Measurements from ENCODE around the gene GPATCH8. TPM values are rescaled to one million over a fixed set of nuclear protein-coding genes. Genes with fewer than 3 reads are reported as not detected.
A peak's percentile ranks its signal among the peaks of the same experiment; 100 is the strongest.

Gene GPATCH8
- total and polyA plus RNA-seq, 5 donors, result 21.3 to 35.9 (median 33.2) TPM

GRCh38 chr17:44492706-44493272 is 10.4 kb downstream of the GPATCH8 start:
- H3K4me1 ChIP-seq (ENCODE audit: control insufficient read depth, insufficient read depth, low read length), result peaks cover 6% of the 10 kb centered on the region
- 96% methylated on average over 2 of the region's 2 CpGs for WGBS
- H3K9me3 ChIP-seq (ENCODE audit: control insufficient read depth, low read length), result no peaks in the 10 kb centered on the region
- intact Hi-C loops (cut with DNase I), result loop anchor here in 1 of 4 donors (10.0 kb wide), 1 partner anchor 58 kb away; no protein-coding TSS in a partner anchor
- H3K4me3 ChIP-seq (ENCODE audit: low read length), result no peak overlapping the region
- H3K27me3 ChIP-seq (ENCODE audit: control insufficient read depth, insufficient read depth), result no peaks in the 10 kb centered on the region
- H3K27ac ChIP-seq (ENCODE audit: low read length), result no peak overlapping the region
- peak in 1 of 2 donors; percentile 35 for ATAC-seq
- DNase-seq, result no peak

- H3K9me3 ChIP-seq (ENCODE audit: control insufficient read depth, low read length), result no peaks in the 10 kb centered on the region
- H3K27me3 ChIP-seq (ENCODE audit: control insufficient read depth, insufficient read depth), result no peaks in the 10 kb centered on the region
- H3K4me1 ChIP-seq (ENCODE audit: control insufficient read depth, insufficient read depth, low read length), result peaks cover 2% of the 10 kb centered on the region
- no peak for ATAC-seq
- intact Hi-C loops (cut with DNase I), result no loop called here
- H3K27ac ChIP-seq (ENCODE audit: low read length), result no peak overlapping the region
- WGBS, result 86% methylated on average over 6 of the region's 6 CpGs
- no peak for DNase-seq
- no peak overlapping the region for H3K4me3 ChIP-seq (ENCODE audit: low read length)
Observed at GRCh38 chr17:44489581-44489980, 13.6 kb downstream of the GPATCH8 start.

GRCh38 chr17:44487170-44487569 is 16.0 kb downstream of the GPATCH8 start:
- no peak overlapping the region for H3K4me3 ChIP-seq (ENCODE audit: low read length)
- no peak for DNase-seq
- ATAC-seq, result no peak
- WGBS, result 96% methylated on average over 2 of the region's 2 CpGs
- no peaks in the 10 kb centered on the region for H3K27me3 ChIP-seq (ENCODE audit: control insufficient read depth, insufficient read depth)
- H3K27ac ChIP-seq (ENCODE audit: low read length), result no peak overlapping the region
- H3K4me1 ChIP-seq (ENCODE audit: control insufficient read depth, insufficient read depth, low read length), result peaks cover 2% of the 10 kb centered on the region
- intact Hi-C loops (cut with DNase I), result no loop called here
- H3K9me3 ChIP-seq (ENCODE audit: control insufficient read depth, low read length), result no peaks in the 10 kb centered on the region

GRCh38 chr17:44473367-44473766 is 29.8 kb downstream of the GPATCH8 start:
- Histone ChIP-seq H3K9me3 (ENCODE audit: control insufficient read depth, low read length) (no peaks in the 10 kb centered on the region), H3K4me1 (ENCODE audit: control insufficient read depth, insufficient read depth, low read length) (no peaks in the 10 kb centered on the region), H3K4me3 (ENCODE audit: low read length) (no peak overlapping the region), H3K27me3 (ENCODE audit: control insufficient read depth, insufficient read depth) (no peaks in the 10 kb centered on the region), H3K27ac (ENCODE audit: low read length) (no peak overlapping the region)
- intact Hi-C loops (cut with DNase I), result no loop called here
- no peak for DNase-seq
- WGBS, result 94% methylated on average over 6 of the region's 6 CpGs
- no peak for ATAC-seq

GRCh38 chr17:44469676-44470075 is 33.5 kb downstream of the GPATCH8 start:
- H3K9me3 ChIP-seq (ENCODE audit: control insufficient read depth, low read length), result no peaks in the 10 kb centered on the region
- H3K4me3 ChIP-seq (ENCODE audit: low read length), result no peak overlapping the region
- H3K27me3 ChIP-seq (ENCODE audit: control insufficient read depth, insufficient read depth), result no peaks in the 10 kb centered on the region
- H3K27ac ChIP-seq (ENCODE audit: low read length), result no peak overlapping the region
- DNase-seq (no peak), ATAC-seq (no peak)
- H3K4me1 ChIP-seq (ENCODE audit: control insufficient read depth, insufficient read depth, low read length), result no peaks in the 10 kb centered on the region
- 96% methylated on average over 2 of the region's 2 CpGs for WGBS
- intact Hi-C loops (cut with DNase I), result no loop called here

GRCh38 chr17:44467108-44467507 is 36.1 kb downstream of the GPATCH8 start:
- intact Hi-C loops (cut with DNase I), result no loop called here
- Histone ChIP-seq H3K27ac (ENCODE audit: low read length) (no peak overlapping the region), H3K4me1 (ENCODE audit: control insufficient read depth, insufficient read depth, low read length) (no peaks in the 10 kb centered on the region), H3K4me3 (ENCODE audit: low read length) (peak overlapping the region; percentile 10), H3K9me3 (ENCODE audit: control insufficient read depth, low read length) (no peaks in the 10 kb centered on the region), H3K27me3 (ENCODE audit: control insufficient read depth, insufficient read depth) (no peaks in the 10 kb centered on the region)
- DNase-seq, result no peak
- ATAC-seq, result no peak
- 21% methylated on average over 3 of the region's 3 CpGs for WGBS

- DNase-seq (no peak), ATAC-seq (no peak)
- intact Hi-C loops (cut with DNase I), result no loop called here
- Histone ChIP-seq H3K27ac (ENCODE audit: low read length) (no peak overlapping the region), H3K4me3 (ENCODE audit: low read length) (no peak overlapping the region), H3K9me3 (ENCODE audit: control insufficient read depth, low read length) (no peaks in the 10 kb centered on the region), H3K27me3 (ENCODE audit: control insufficient read depth, insufficient read depth) (no peaks in the 10 kb centered on the region), H3K4me1 (ENCODE audit: control insufficient read depth, insufficient read depth, low read length) (no peaks in the 10 kb centered on the region)
Observed at GRCh38 chr17:44466339-44466738, 36.9 kb downstream of the GPATCH8 start.

GRCh38 chr17:44465897-44466296 is 37.3 kb downstream of the GPATCH8 start:
- Histone ChIP-seq H3K9me3 (ENCODE audit: control insufficient read depth, low read length) (no peaks in the 10 kb centered on the region), H3K4me3 (ENCODE audit: low read length) (no peak overlapping the region), H3K27ac (ENCODE audit: low read length) (no peak overlapping the region), H3K4me1 (ENCODE audit: control insufficient read depth, insufficient read depth, low read length) (no peaks in the 10 kb centered on the region), H3K27me3 (ENCODE audit: control insufficient read depth, insufficient read depth) (no peaks in the 10 kb centered on the region)
- DNase-seq (no peak), ATAC-seq (no peak)
- 91% methylated on average over 3 of the region's 3 CpGs for WGBS
- intact Hi-C loops (cut with DNase I), result no loop called here

- no peaks in the 10 kb centered on the region for H3K9me3 ChIP-seq (ENCODE audit: control insufficient read depth, low read length)
- no peaks in the 10 kb centered on the region for H3K27me3 ChIP-seq (ENCODE audit: control insufficient read depth, insufficient read depth)
- intact Hi-C loops (cut with DNase I), result no loop called here
- no peak overlapping the region for H3K4me3 ChIP-seq (ENCODE audit: low read length)
- ATAC-seq, result no peak
- H3K27ac ChIP-seq (ENCODE audit: low read length), result no peak overlapping the region
- DNase-seq, result no peak
- H3K4me1 ChIP-seq (ENCODE audit: control insufficient read depth, insufficient read depth, low read length), result no peaks in the 10 kb centered on the region
- over 99% methylated on average over 2 of the region's 2 CpGs for WGBS
Observed at GRCh38 chr17:44465276-44465675, 37.9 kb downstream of the GPATCH8 start.

GRCh38 chr17:44464037-44464436 is 39.2 kb downstream of the GPATCH8 start:
- H3K4me3 ChIP-seq (ENCODE audit: low read length), result no peak overlapping the region
- H3K27ac ChIP-seq (ENCODE audit: low read length), result no peak overlapping the region
- 90% methylated on average over 1 of the region's 1 CpG for WGBS
- no peaks in the 10 kb centered on the region for H3K27me3 ChIP-seq (ENCODE audit: control insufficient read depth, insufficient read depth)
- ATAC-seq (no peak), DNase-seq (no peak)
- intact Hi-C loops (cut with DNase I), result no loop called here
- H3K9me3 ChIP-seq (ENCODE audit: control insufficient read depth, low read length), result no peaks in the 10 kb centered on the region
- H3K4me1 ChIP-seq (ENCODE audit: control insufficient read depth, insufficient read depth, low read length), result no peaks in the 10 kb centered on the region

- intact Hi-C loops (cut with DNase I), result no loop called here
- Histone ChIP-seq H3K4me3 (ENCODE audit: low read length) (no peak overlapping the region), H3K27me3 (ENCODE audit: control insufficient read depth, insufficient read depth) (no peaks in the 10 kb centered on the region), H3K9me3 (ENCODE audit: control insufficient read depth, low read length) (no peaks in the 10 kb centered on the region), H3K27ac (ENCODE audit: low read length) (no peak overlapping the region), H3K4me1 (ENCODE audit: control insufficient read depth, insufficient read depth, low read length) (no peaks in the 10 kb centered on the region)
- WGBS, result 94% methylated on average over 8 of the region's 8 CpGs
- no peak for DNase-seq
- no peak for ATAC-seq
Observed at GRCh38 chr17:44451832-44452231, 51.4 kb downstream of the GPATCH8 start.

GRCh38 chr17:44451016-44451627 is 52.1 kb downstream of the GPATCH8 start:
- H3K27ac ChIP-seq (ENCODE audit: low read length), result no peak overlapping the region
- no peak for ATAC-seq
- 84% methylated on average over 6 of the region's 6 CpGs for WGBS

More at GRCh38 chr17:44451016-44451627, 52.1 kb downstream of the GPATCH8 start:
- H3K4me1 ChIP-seq (ENCODE audit: control insufficient read depth, insufficient read depth, low read length), result no peaks in the 10 kb centered on the region
- no peaks in the 10 kb centered on the region for H3K9me3 ChIP-seq (ENCODE audit: control insufficient read depth, low read length)
- no peak for DNase-seq
- intact Hi-C loops (cut with DNase I), result no loop called here
- H3K27me3 ChIP-seq (ENCODE audit: control insufficient read depth, insufficient read depth), result no peaks in the 10 kb centered on the region
- no peak overlapping the region for H3K4me3 ChIP-seq (ENCODE audit: low read length)
